Lung microvascular endothelial cell (primary cell): Measurements from ENCODE around the gene CELA2A. TPM values are rescaled to one million over a fixed set of nuclear protein-coding genes. Genes with fewer than 3 reads are reported as not detected.
"Not testable (repeated sequence)": the region's sequence is repeated elsewhere in the genome, so short reads cannot be mapped to it uniquely, and the experiment has no call there.

ENCODE experiments used
- DNase-seq, 2 donors: peaks; one replicate each; pipeline versions ENCODE4 v3.0.0 to v3.0.0-alpha.2; 2010; ENCODE audit warnings: low read depth in 2 of 2
- total RNA-seq: library from RNA; depleted of rRNA; stranded (reverse); fragments of >200 nt; gene quantifications from 2 replicates; pipeline ENCODE4 v1.2.1, GENCODE V29; 2014

CELA2A gene
- total RNA-seq, 1 donor from 2014 or later, result not detected

- no peak for DNase-seq
These were observed 11.6 kb downstream of the CELA2A start for GRCh38 chr1:15468145-15468544.

- no peak for DNase-seq
These were observed 12.8 kb downstream of the CELA2A start for GRCh38 chr1:15469361-15469760.

GRCh38 chr1:15469821-15470448 is 13.4 kb downstream of the CELA2A start:
- DNase-seq, result not testable (repeated sequence)

DNA sequence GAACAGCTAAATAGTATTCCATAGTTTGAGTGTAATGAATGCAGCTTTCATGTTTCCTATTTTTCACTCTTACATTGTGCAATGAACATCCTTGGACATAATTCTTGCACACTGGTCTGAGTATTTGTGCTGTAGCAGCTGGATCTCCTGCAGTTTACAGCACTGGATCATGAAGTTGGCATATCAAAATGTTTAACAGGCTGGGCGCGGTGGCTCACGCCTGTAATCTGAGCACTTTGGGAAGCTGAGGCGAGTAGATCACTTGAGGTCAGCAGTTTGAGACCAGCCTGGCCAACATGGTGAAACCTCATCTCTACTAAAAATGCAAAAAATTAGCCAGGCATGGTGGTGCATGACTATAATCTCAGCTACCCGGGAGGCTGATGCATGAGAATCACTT is 14.5 kb downstream of the CELA2A start:
- not testable (repeated sequence) for DNase-seq

DNA sequence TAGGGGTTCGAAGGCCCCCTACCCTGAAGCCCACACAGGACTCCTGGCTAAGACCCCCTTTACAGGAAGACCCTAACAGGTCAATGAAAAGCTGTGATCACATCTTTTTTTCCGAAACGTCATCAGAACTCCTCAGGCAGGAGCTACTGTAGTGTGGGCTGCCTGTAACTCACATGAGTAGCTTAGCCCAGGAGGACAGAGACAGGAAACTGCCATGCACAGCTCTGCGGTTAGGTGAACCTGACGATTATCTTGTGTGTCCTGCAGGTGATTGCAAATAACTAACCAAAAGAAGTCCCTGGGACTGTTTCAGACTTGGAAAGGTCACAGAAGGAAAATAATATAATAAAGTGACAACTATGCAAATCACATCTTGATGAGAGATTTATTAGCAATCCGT is 15.2 kb downstream of the CELA2A start:
- not testable (repeated sequence) for DNase-seq

GRCh38 chr1:15472587-15472986 is 16.1 kb downstream of the CELA2A start:
- no peak for DNase-seq

DNA sequence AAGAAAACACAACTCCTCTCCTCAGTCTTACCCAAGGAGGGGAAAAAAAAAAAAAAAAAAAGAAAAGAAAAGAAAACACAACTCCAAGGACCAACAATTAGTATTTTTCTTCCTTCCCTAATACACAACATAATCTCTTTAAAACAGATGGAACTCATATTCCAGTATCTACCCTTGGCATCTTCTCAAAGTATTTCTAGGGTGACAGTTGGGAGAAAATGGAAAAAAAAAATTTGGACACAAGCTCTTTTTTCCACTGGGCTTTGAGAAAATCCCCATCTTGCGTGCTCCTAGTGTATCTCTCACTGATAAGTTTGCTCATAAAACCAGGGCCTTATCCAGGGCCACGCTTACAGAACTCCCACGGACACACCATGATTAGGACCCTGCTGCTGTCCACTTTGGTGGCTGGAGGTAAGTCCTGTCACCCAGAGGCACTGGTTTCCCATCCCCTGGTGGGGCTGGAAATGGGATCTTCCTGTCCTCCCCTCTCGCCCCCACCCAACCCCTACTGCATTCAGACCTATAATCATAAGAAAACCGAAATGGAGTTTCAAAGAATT is 19.3 kb downstream of the CELA2A start, which contains the start of gene CELA2B:
Gene CELA2B, plus strand, starts transcription at position 353 of the 563 bp plus-strand sequence. Its CDS starts 22 bp downstream, at position 375.
- no peak for DNase-seq

- no peak for DNase-seq
These were observed 20.4 kb downstream of the CELA2A start for GRCh38 chr1:15476927-15477326.

DNA sequence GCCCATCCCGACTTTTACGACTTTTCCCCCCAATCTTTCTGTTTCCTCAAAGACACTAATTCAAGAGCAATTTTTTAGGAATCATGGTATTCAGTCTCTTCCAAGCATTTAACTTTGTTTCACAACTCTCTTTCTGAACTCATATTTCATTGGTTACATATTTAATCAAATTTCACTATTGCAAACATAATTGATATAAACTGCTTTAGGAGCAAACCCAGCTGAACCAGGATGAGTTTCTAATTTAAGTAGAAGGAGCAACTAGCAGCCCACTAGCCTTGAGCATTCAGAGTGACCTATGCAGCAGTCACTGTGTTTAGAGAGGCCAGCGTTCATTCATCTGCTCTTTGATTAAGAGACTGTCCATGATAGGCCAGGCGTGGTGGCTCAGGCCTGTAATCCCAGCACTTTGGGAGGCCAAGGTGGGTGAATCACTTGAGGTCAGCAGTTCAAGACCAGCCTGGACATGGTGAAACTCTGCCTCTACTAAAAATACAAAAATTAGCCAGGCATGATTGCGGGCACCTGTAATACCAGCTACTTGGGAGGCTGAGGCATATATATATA is 21.2 kb downstream of the CELA2A start:
- DNase-seq, result no peak

DNA sequence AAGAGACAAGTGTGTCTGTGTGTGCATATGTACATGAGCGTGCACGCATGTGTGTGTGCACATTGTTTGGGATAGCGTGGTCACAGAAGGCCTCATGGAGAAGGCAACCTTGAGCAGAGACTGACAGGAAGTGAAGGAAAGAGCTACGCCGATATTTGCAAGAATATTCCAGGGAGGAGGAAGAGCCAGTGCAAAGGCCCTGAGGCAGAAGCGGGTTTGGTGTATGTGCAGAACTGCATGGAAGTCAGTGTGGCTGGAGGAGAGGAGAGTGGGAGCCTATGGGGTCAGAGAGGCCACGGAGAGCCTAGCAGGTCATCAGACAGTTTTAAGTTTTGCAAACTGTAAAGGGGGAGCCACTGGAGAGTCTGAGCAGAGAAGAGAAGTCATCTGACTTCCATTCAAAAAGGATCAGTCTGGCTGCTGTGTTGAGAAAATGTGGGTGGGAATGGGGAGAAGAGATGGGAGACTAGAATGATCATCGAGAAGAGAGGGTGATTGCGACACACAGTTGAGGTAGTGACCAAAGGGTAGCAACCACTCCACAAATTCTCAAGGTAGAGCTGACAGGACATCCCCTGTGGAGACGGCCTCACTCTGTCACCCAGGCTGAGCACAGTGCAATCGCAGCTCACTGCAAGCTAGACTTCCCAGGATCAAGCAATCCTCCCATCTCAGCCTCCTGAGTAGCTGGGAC is 23.3 kb downstream of the CELA2A start:
- DNase-seq, result no peak

- DNase-seq, result not testable (repeated sequence)
These were observed 25.9 kb downstream of the CELA2A start for GRCh38 chr1:15482455-15482854.

DNA sequence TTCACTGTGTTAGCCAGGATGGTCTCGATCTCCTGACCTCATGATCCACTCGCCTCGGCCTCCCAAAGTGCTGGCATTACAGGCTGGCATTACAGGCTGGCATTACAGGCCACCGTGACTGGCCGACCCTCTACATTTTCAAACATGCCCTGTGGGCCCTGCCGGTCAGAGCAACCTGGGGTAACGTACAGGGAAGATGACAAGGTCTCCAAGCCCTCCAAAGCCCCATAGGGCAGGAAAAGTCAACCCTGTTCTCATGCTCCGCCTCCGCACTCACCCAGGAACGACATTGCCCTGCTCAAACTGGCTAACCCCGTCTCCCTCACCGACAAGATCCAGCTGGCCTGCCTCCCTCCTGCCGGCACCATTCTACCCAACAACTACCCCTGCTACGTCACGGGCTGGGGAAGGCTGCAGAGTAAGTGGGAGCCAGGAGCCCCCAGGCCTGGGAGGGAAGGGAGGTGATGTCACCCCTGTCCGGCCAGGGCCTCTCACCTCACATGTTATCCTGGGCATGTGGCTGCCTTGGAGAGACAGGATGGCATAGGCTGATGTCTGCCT is 26.5 kb downstream of the CELA2A start:
- not testable (repeated sequence) for DNase-seq

- DNase-seq, result no peak
These were observed 27.4 kb downstream of the CELA2A start for GRCh38 chr1:15483971-15484370.

- not testable (repeated sequence) for DNase-seq
These were observed 27.9 kb downstream of the CELA2A start for GRCh38 chr1:15484443-15484842.

DNA sequence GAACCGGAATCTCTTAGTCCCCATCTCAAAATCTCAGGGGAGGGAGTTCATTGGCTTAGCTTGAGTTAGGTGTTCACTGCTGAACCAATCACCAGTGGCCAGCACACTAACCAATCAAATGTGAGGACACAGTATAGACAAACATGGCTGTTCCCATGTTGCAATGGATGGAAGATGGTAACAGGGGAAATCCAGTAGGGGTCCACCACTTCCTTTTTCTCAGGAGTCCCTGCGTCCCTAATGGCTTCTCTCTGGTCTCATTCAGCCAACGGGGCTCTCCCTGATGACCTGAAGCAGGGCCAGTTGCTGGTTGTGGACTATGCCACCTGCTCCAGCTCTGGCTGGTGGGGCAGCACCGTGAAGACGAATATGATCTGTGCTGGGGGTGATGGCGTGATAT is 29.1 kb downstream of the CELA2A start:
- DNase-seq, result no peak

DNA sequence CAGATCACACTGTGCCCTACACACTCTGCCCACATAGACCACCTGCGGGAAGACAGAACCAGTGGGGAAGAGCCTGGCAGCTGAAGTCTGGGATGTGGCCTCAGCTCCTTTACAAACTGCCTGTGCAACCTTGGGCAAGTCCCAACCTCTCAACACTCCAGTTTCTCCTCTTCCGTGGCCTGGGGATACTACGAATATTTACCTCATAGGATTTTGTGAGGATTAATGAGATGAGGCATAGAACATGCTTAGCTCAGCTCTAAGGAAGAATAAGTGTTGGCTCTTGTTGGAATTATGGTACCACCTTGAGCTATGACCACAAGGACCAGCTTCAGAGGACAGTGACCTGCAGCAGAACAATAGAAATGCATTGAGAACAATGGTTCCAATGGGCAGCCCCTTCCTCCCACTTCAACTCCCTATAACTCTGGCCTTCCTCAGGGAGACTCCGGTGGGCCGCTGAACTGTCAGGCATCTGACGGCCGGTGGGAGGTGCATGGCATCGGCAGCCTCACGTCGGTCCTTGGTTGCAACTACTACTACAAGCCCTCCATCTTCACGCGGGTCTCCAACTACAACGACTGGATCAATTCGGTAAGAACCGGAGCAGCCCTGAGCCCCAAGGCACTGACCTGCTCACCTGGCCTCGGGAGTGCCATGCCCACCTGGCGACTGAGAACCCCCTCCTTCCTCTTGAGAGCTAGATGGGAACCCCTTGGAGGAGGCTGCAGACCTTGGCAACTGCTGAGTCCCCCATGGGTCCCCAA is 30.5 kb downstream of the CELA2A start:
- not testable (repeated sequence) for DNase-seq

DNA sequence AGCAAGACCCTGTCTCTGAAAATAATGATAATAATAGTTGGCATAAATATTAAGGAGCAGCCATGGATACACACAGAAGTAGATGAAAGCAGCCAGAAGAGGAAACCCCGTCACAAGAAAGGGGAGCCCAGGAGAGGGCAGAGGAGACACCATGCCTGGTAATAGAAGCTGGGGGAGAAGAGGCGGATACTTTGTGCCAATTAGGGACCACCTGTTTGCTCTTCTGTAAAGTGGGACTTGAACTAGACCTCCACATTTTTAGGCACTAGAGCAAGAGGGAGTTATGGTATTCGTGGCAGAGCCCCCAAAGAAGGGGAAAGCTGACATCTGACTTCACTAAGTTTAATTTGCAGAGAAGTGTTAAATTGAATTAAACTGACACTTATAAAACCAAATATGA is 31.8 kb downstream of the CELA2A start:
- DNase-seq, result no peak

DNA sequence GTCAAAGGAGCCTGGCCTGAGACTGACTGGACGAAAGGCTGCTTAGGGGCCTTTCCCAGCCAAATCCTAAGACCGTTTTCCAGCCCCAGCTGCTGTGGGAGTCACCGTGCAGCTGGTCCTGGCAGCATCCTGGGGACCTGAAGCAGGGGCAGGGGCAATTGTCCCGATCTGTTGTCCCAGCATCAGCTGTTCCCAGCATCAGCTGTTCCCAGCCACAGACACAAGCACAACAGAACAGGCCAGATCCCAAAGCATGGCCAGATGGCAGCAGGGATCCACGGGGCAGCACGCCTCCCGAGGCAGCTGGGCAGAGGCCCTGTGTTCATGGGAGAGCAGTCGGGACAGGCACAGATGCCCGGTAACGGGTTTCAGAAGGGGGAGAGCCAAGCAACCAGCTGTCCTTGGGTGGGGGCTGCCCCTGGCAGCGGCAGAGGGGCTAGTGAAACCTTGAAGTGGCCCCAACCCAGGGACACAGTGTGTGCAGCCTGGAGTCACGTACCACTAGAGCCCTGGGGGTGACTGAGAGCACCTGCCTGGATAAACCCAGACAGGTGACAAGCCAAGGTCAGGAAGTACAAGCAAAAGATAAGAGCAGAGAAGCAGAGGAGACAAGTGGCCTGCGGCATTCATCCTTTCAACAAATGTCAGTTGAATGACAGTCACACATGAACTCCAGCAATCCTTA is 32.7 kb downstream of the CELA2A start:
- DNase-seq, result no peak

DNA sequence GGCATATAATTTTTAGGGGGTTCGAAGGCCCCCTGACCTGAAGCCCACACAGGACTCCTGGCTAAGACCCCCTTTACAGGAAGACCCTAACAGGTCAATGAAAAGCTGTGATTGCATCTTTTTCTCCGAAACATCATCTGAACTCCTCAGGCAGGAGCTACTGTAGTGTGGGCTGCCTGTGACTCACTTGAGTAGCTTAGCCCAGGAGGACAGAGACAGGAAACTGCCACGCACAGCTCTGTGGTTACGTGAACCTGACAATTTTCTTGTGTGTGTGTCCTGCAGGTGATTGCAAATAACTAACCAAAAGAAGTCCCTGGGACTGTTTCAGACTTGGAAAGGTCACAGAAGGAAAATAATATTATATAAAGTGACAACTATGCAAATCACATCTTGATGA is 34.5 kb downstream of the CELA2A start:
- DNase-seq, result peak in 1 of 2 donors; percentile 67

GRCh38 chr1:15492596-15492995 is 36.1 kb downstream of the CELA2A start:
- DNase-seq, result no peak
